ENCODE data around the gene MYO5B. TPM values are rescaled to one million over a fixed set of nuclear protein-coding genes. Genes with fewer than 3 reads are reported as not detected.

MYO5B gene
- total and polyA plus RNA-seq, 7 experiments from 2014 or later = 0.02 to 0.04 TPM; not detected in 5

GRCh38 chr18:50135903-50136302, 59.0 kb downstream of the MYO5B start:
- no peak overlapping the region for H3K27ac Mint-ChIP-seq
- H3K36me3 ChIP-seq (ENCODE audit: control insufficient read depth in 2 of 3, insufficient read depth in 3 of 3, low read length in 3 of 3) = no peaks in the 10 kb centered on the region
- H3K4me3 Mint-ChIP-seq = no peak overlapping the region
- ATAC-seq (no peak), DNase-seq (no peak)
- no peak overlapping the region for H3K4me3 ChIP-seq (ENCODE audit: low read length)
- H3K36me3 Mint-ChIP-seq = no peaks in the 10 kb centered on the region
- no peaks in the 10 kb centered on the region for H3K9me3 ChIP-seq (ENCODE audit: control insufficient read depth in 2 of 3, low read length in 3 of 3)
- H3K27me3 ChIP-seq (ENCODE audit: control insufficient read depth in 2 of 2, insufficient read depth in 2 of 2, low read length in 2 of 2) = no peaks in the 10 kb centered on the region
- H3K27me3 Mint-ChIP-seq = peaks cover 16 to 55% (median 50%) of the 10 kb centered on the region in 5 donors
- H3K27ac ChIP-seq (ENCODE audit: low read depth, low read length) = no peak overlapping the region
- H3K4me1 Mint-ChIP-seq = no peaks in the 10 kb centered on the region
- intact Hi-C loops (cut with micrococcal nuclease) = no loop called here
- CTCF ChIA-PET = no interaction called here
- H3K9me3 Mint-ChIP-seq = peaks cover 0 to 6% (median 0%) of the 10 kb centered on the region in 11 donors
- no peaks in the 10 kb centered on the region for H3K4me1 ChIP-seq (ENCODE audit: control insufficient read depth in 2 of 2, insufficient read depth in 2 of 2, low read length in 2 of 2)
- POLR2A ChIA-PET = no interaction called here

DNA sequence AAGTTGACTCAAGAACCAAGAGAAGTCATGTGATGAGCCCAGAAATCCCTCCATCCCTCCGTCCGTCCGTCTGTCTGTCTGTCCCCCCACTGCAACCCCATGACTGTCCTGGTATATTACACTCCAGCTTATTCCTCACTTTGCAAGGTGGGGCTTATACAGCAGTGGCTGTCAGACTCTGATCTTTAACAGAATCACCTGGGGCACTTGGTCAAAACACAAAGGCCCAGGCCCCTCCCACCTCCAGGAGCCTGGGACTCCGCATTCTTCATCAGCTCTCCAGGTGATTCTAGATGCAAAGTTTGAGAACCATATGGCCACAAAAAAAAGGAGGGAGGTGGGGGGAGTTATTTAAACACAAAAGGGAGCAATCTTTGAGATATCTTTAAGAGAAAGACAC, 61.4 kb downstream of the MYO5B start:
- Mint-ChIP-seq H3K27ac (no peak overlapping the region), H3K36me3 (no peaks in the 10 kb centered on the region), H3K9me3 (peaks cover 0 to 6% (median 0%) of the 10 kb centered on the region in 11 donors), H3K4me1 (no peaks in the 10 kb centered on the region), H3K27me3 (peaks cover 16 to 45% (median 35%) of the 10 kb centered on the region in 5 donors), H3K4me3 (no peak overlapping the region)
- no peaks in the 10 kb centered on the region for H3K27me3 ChIP-seq (ENCODE audit: control insufficient read depth in 2 of 2, insufficient read depth in 2 of 2, low read length in 2 of 2)
- no peak overlapping the region for H3K4me3 ChIP-seq (ENCODE audit: low read length)
- H3K27ac ChIP-seq (ENCODE audit: low read depth, low read length) = no peak overlapping the region
- no peaks in the 10 kb centered on the region for H3K9me3 ChIP-seq (ENCODE audit: control insufficient read depth in 2 of 3, low read length in 3 of 3)
- H3K4me1 ChIP-seq (ENCODE audit: control insufficient read depth in 2 of 2, insufficient read depth in 2 of 2, low read length in 2 of 2) = no peaks in the 10 kb centered on the region
- H3K36me3 ChIP-seq (ENCODE audit: control insufficient read depth in 2 of 3, insufficient read depth in 3 of 3, low read length in 3 of 3) = no peaks in the 10 kb centered on the region
- intact Hi-C loops (cut with micrococcal nuclease) = no loop called here
- ChIA-PET CTCF (no interaction called here), POLR2A (no interaction called here)
- no peak for DNase-seq
- ATAC-seq = no peak

DNA sequence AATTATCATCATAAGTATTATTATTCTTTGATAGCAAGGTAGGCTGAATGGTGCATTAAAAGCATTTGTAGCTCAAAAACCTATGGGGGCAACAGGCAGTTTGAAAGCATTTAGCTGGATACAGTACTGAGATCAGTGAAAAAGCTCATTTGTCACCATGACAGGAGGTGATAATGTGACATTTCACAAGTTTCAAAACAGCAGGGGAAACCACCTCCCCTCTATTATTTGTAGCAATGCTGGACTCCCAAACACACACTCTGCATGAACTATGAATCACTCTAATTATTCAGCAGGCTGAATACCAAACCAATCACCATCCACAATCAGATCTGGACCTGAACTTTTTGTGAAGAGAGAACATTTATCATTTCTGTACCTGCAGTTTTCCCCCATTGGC, 63.4 kb downstream of the MYO5B start:
- H3K4me3 ChIP-seq (ENCODE audit: low read length) = no peak overlapping the region
- H3K9me3 ChIP-seq (ENCODE audit: control insufficient read depth in 2 of 3, low read length in 3 of 3) = no peaks in the 10 kb centered on the region
- no peaks in the 10 kb centered on the region for H3K9me3 Mint-ChIP-seq
- H3K36me3 Mint-ChIP-seq = no peaks in the 10 kb centered on the region
- no peak overlapping the region for H3K27ac ChIP-seq (ENCODE audit: low read depth, low read length)
- no peak for ATAC-seq
- no peaks in the 10 kb centered on the region for H3K36me3 ChIP-seq (ENCODE audit: control insufficient read depth in 2 of 3, insufficient read depth in 3 of 3, low read length in 3 of 3)
- intact Hi-C loops (cut with micrococcal nuclease) = no loop called here
- H3K27me3 ChIP-seq (ENCODE audit: control insufficient read depth in 2 of 2, insufficient read depth in 2 of 2, low read length in 2 of 2) = no peaks in the 10 kb centered on the region
- H3K27ac Mint-ChIP-seq = no peak overlapping the region
- H3K4me3 Mint-ChIP-seq = no peak overlapping the region
- DNase-seq = no peak
- H3K4me1 ChIP-seq (ENCODE audit: control insufficient read depth in 2 of 2, insufficient read depth in 2 of 2, low read length in 2 of 2) = no peaks in the 10 kb centered on the region
- CTCF ChIA-PET = interaction anchor here (0.6 kb wide), 1 partner anchor 11 kb away, joined by 3 read pairs; no protein-coding TSS in a partner anchor
- H3K27me3 Mint-ChIP-seq = peaks cover 16 to 44% (median 34%) of the 10 kb centered on the region in 5 donors
- POLR2A ChIA-PET = no interaction called here
- H3K4me1 Mint-ChIP-seq = no peaks in the 10 kb centered on the region

DNA sequence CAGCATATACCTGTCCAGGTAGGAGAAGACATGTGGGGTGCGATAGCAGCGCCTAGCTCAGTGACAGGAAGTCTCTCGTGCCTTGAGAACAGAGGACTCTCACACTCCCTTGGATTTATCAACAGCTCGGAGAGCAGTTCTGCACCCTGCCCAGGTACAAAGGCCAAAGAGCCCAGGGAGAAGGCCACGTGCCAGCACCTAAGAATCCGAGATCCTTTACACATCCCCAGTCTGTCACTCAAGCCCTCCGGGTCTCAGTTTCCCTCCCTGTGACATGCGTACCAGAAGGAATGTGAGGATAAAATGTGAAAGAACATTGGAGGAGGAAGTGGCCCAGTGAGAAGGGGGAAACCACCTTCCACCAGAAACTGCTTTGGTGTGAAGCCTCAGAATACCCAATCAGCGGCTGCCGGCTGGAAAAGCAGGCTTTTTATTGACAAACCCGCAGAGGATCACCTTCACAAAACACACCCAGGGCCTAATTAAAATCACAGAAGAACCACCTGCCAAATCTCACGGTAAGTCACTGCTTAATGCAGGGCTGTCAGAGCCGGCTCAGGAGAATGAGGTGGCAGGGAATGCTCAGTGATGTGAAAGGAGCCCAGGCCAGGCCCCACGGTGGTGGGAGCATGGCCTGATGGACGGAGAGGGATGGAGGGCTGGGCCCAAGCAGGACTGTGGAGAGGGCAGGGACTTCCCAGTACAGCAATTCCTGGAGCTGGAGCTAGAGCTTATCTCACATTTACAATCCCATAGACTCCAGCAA, 66.3 kb downstream of the MYO5B start:
- Histone ChIP-seq H3K4me3 (ENCODE audit: low read length) (no peak overlapping the region), H3K27ac (ENCODE audit: low read depth, low read length) (no peak overlapping the region), H3K4me1 (ENCODE audit: control insufficient read depth in 2 of 2, insufficient read depth in 2 of 2, low read length in 2 of 2) (no peaks in the 10 kb centered on the region), H3K9me3 (ENCODE audit: control insufficient read depth in 2 of 3, low read length in 3 of 3) (no peaks in the 10 kb centered on the region), H3K36me3 (ENCODE audit: control insufficient read depth in 2 of 3, insufficient read depth in 3 of 3, low read length in 3 of 3) (no peaks in the 10 kb centered on the region), H3K27me3 (ENCODE audit: control insufficient read depth in 2 of 2, insufficient read depth in 2 of 2, low read length in 2 of 2) (no peaks in the 10 kb centered on the region)
- Mint-ChIP-seq H3K9me3 (no peaks in the 10 kb centered on the region), H3K27ac (no peak overlapping the region), H3K36me3 (no peaks in the 10 kb centered on the region), H3K4me1 (no peaks in the 10 kb centered on the region), H3K4me3 (no peak overlapping the region), H3K27me3 (peaks cover 21 to 35% (median 22%) of the 10 kb centered on the region in 5 donors)
- no peak for DNase-seq
- ChIA-PET POLR2A (no interaction called here), CTCF (no interaction called here)
- no peak for ATAC-seq
- intact Hi-C loops (cut with micrococcal nuclease) = no loop called here

- peaks cover 14 to 32% (median 20%) of the 10 kb centered on the region in 5 donors for H3K27me3 Mint-ChIP-seq
- no peaks in the 10 kb centered on the region for H3K36me3 Mint-ChIP-seq
- Histone ChIP-seq H3K4me1 (ENCODE audit: control insufficient read depth in 2 of 2, insufficient read depth in 2 of 2, low read length in 2 of 2) (no peaks in the 10 kb centered on the region), H3K36me3 (ENCODE audit: control insufficient read depth in 2 of 3, insufficient read depth in 3 of 3, low read length in 3 of 3) (no peaks in the 10 kb centered on the region), H3K4me3 (ENCODE audit: low read length) (no peak overlapping the region), H3K27ac (ENCODE audit: low read depth, low read length) (no peak overlapping the region), H3K9me3 (ENCODE audit: control insufficient read depth in 2 of 3, low read length in 3 of 3) (no peaks in the 10 kb centered on the region), H3K27me3 (ENCODE audit: control insufficient read depth in 2 of 2, insufficient read depth in 2 of 2, low read length in 2 of 2) (no peaks in the 10 kb centered on the region)
- intact Hi-C loops (cut with micrococcal nuclease) = no loop called here
- no peaks in the 10 kb centered on the region for H3K4me1 Mint-ChIP-seq
- H3K27ac Mint-ChIP-seq = no peak overlapping the region
- DNase-seq (no peak), ATAC-seq (no peak)
- POLR2A ChIA-PET = no interaction called here
- H3K4me3 Mint-ChIP-seq = no peak overlapping the region
- H3K9me3 Mint-ChIP-seq = no peaks in the 10 kb centered on the region
- CTCF ChIA-PET = no interaction called here
These were observed 67.3 kb downstream of the MYO5B start for GRCh38 chr18:50127516-50128210.

GRCh38 chr18:50126471-50126870, 68.5 kb downstream of the MYO5B start:
- no peak overlapping the region for H3K4me3 Mint-ChIP-seq
- Histone ChIP-seq H3K4me3 (ENCODE audit: low read length) (no peak overlapping the region), H3K27ac (ENCODE audit: low read depth, low read length) (no peak overlapping the region), H3K27me3 (ENCODE audit: control insufficient read depth in 2 of 2, insufficient read depth in 2 of 2, low read length in 2 of 2) (no peaks in the 10 kb centered on the region), H3K36me3 (ENCODE audit: control insufficient read depth in 2 of 3, insufficient read depth in 3 of 3, low read length in 3 of 3) (no peaks in the 10 kb centered on the region), H3K9me3 (ENCODE audit: control insufficient read depth in 2 of 3, low read length in 3 of 3) (no peaks in the 10 kb centered on the region), H3K4me1 (ENCODE audit: control insufficient read depth in 2 of 2, insufficient read depth in 2 of 2, low read length in 2 of 2) (no peaks in the 10 kb centered on the region)
- no peak for DNase-seq
- no peaks in the 10 kb centered on the region for H3K4me1 Mint-ChIP-seq
- H3K27me3 Mint-ChIP-seq = peaks cover 3 to 22% (median 16%) of the 10 kb centered on the region in 5 donors
- H3K27ac Mint-ChIP-seq = no peak overlapping the region
- intact Hi-C loops (cut with micrococcal nuclease) = no loop called here
- no peak for ATAC-seq
- ChIA-PET POLR2A (no interaction called here), CTCF (interaction anchor here (0.5 kb wide), 1 partner anchor 1317 kb away, joined by 4 read pairs; no protein-coding TSS in a partner anchor)
- no peaks in the 10 kb centered on the region for H3K36me3 Mint-ChIP-seq
- H3K9me3 Mint-ChIP-seq = no peaks in the 10 kb centered on the region

GRCh38 chr18:50125456-50125855, 69.5 kb downstream of the MYO5B start:
- Mint-ChIP-seq H3K27ac (no peak overlapping the region), H3K27me3 (peaks cover 0 to 27% (median 12%) of the 10 kb centered on the region in 5 donors), H3K36me3 (no peaks in the 10 kb centered on the region), H3K4me3 (no peak overlapping the region), H3K9me3 (no peaks in the 10 kb centered on the region), H3K4me1 (no peaks in the 10 kb centered on the region)
- intact Hi-C loops (cut with micrococcal nuclease) = no loop called here
- Histone ChIP-seq H3K4me1 (ENCODE audit: control insufficient read depth in 2 of 2, insufficient read depth in 2 of 2, low read length in 2 of 2) (no peaks in the 10 kb centered on the region), H3K9me3 (ENCODE audit: control insufficient read depth in 2 of 3, low read length in 3 of 3) (no peaks in the 10 kb centered on the region), H3K27me3 (ENCODE audit: control insufficient read depth in 2 of 2, insufficient read depth in 2 of 2, low read length in 2 of 2) (no peaks in the 10 kb centered on the region), H3K36me3 (ENCODE audit: control insufficient read depth in 2 of 3, insufficient read depth in 3 of 3, low read length in 3 of 3) (no peaks in the 10 kb centered on the region), H3K27ac (ENCODE audit: low read depth, low read length) (no peak overlapping the region), H3K4me3 (ENCODE audit: low read length) (no peak overlapping the region)
- ChIA-PET CTCF (no interaction called here), POLR2A (no interaction called here)
- DNase-seq (no peak), ATAC-seq (no peak)

All from naive thymus-derived CD4-positive, alpha-beta T cell (primary cell).